Measurements from ENCODE around the gene ZDHHC12. TPM values are rescaled to one million over a fixed set of nuclear protein-coding genes. Genes with fewer than 3 reads are reported as not detected.

ZDHHC12 gene
- polyA plus RNA-seq, 1 donor = 35.8 TPM

DNA sequence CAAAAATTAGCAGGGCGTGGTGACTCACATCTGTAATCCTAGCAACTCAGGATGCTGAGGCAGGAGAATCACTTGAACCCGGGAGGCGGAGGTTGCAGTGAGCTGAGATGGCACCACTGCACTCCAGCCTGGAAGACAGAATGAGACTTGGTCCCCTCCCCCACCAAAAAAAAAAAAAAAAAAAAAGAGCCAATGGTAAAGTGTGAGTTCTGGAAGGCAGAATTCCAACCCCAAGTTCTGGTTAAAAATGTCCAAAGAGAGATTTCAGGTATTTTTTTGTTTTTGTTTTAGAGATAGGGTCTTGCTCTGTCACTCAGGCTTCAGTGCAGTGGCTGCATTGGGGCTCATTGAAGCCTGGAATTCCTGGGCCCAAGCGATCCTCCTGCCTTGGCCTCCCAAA lies 36.5 kb downstream of the ZDHHC12 start:
- Histone ChIP-seq H3K27ac (ENCODE audit: low read length) (no peak overlapping the region), H3K9me3 (ENCODE audit: control insufficient read depth, low read depth, low read length) (no peaks in the 10 kb centered on the region), H3K27me3 (ENCODE audit: control insufficient read depth, insufficient read depth, low read length) (no peaks in the 10 kb centered on the region), H3K4me3 (ENCODE audit: low read length) (no peak overlapping the region), H3K4me1 (ENCODE audit: control insufficient read depth, insufficient read depth, low read length) (peaks cover 41% of the 10 kb centered on the region), H3K36me3 (ENCODE audit: control insufficient read depth, insufficient read depth, low read length) (peaks cover 12% of the 10 kb centered on the region)
- WGBS (ENCODE audit: insufficient coverage, low lambda C conversion rate) = no CpG with 5 or more reads among the region's 4 CpGs
- DNase-seq = no peak

DNA sequence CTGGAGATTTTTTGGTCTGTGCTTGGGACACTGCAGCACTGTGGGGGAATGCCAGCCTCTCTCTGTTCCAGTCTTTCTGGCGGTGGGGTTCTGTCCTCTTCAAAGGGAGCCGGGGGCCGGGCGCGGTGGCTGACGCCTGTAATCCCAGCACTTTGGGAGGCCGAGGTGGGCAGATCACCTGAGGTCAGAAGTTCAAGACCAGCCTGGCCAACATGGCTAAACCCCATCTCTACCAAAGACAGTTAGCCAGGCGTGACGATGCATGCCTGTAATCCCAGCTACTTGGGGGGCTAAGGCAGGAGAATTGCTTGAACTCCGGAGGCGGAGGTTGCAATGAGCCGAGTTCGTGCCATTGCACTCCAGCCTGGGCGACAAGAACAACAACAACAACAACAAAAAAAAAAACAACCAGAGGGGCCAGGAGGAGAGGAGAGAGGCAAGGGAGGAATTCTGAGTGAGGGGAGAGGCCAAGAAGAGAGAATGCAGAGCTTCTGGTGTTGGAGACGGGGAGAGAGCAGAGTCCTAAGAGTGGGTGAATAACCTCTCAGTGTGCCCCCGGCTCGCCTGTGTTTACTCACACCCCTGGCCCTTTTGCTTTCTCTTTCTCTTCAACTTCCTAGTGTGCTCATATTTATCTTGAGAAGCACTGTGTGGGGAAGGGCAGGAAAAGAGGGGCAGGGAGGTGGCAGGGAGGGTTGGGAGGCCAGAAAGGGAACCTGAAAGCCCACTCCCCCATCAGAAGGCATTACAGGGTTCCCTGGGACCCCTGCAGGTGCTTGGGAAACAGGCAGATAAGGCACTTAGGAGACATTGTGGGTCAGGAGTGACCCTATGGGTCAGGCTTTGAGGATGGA lies 38.1 kb downstream of the ZDHHC12 start:
- H3K9me3 ChIP-seq (ENCODE audit: control insufficient read depth, low read depth, low read length) = no peaks in the 10 kb centered on the region
- no CpG with 5 or more reads among the region's 17 CpGs for WGBS (ENCODE audit: insufficient coverage, low lambda C conversion rate)
- H3K27me3 ChIP-seq (ENCODE audit: control insufficient read depth, insufficient read depth, low read length) = no peaks in the 10 kb centered on the region
- H3K36me3 ChIP-seq (ENCODE audit: control insufficient read depth, insufficient read depth, low read length) = no peaks in the 10 kb centered on the region
- H3K4me3 ChIP-seq (ENCODE audit: low read length) = peak overlapping the region; percentile 17
- peaks cover 41% of the 10 kb centered on the region for H3K4me1 ChIP-seq (ENCODE audit: control insufficient read depth, insufficient read depth, low read length)
- H3K27ac ChIP-seq (ENCODE audit: low read length) = peak overlapping the region; percentile 96
- peak; percentile 85 to 92 for DNase-seq

DNA sequence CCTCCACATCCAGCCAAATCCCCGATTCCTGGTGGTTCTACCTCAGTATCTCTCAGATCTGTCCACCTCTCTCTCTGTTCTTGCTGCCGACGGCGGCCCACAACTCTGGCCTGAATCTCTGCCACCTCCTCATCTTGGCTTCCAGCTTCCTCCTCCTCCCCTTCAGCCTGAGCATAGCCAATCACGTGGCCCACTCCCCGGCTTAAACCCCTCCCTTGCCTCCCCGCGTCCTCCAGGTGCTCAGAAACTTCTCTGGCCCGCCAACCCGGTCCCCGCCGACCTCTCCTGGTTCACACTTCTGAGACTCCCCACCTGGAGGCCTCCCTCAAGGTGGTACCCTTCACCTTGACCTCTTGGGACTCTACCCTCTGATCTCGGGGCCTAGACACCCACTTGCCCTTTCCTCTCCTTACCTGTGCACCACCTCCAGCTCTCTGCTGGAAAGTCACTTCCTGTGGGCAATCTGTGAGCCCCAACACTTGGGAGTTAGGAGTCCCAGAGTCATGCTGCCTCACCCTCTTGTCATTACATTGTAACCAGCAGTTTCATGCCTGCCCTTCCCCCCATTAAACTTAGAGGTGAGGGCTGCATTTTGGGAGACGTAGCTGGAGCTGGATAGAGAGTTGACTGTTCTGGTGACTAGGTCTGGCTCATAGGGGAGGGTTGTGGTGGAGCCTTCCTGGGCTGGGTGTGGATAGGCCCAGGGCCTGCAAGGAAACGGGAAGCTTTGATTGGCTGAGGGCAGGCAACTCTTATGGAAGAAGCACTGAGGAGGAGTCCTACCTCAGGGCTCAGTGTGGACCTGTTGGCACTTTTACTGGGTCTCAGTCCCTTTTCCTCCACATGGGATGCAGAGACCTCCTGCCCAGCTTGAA lies 39.4 kb downstream of the ZDHHC12 start:
- no peaks in the 10 kb centered on the region for H3K9me3 ChIP-seq (ENCODE audit: control insufficient read depth, low read depth, low read length)
- peak overlapping the region; percentile 96 for H3K27ac ChIP-seq (ENCODE audit: low read length)
- no peaks in the 10 kb centered on the region for H3K36me3 ChIP-seq (ENCODE audit: control insufficient read depth, insufficient read depth, low read length)
- peak; percentile 83 to 94 for DNase-seq
- H3K27me3 ChIP-seq (ENCODE audit: control insufficient read depth, insufficient read depth, low read length) = no peaks in the 10 kb centered on the region
- 17% methylated on average over 1 of the region's 15 CpGs for WGBS (ENCODE audit: insufficient coverage, low lambda C conversion rate)
- peak overlapping the region; percentile 63 for H3K4me3 ChIP-seq (ENCODE audit: low read length)
- peaks cover 41% of the 10 kb centered on the region for H3K4me1 ChIP-seq (ENCODE audit: control insufficient read depth, insufficient read depth, low read length)

DNA sequence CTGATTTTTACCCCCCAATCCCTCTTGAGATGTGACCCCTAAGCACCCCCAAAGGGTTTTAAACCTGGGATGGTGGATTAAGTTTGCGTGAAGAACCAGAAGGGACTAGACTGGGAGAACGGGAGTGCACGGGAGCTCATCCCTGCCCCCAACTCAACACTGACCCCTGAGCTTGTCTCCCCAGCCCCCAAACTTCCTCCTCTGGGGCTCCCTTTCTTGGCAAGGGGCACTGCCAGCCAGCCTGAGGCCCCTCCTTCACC lies 39.9 kb downstream of the ZDHHC12 start:
- Histone ChIP-seq H3K36me3 (ENCODE audit: control insufficient read depth, insufficient read depth, low read length) (no peaks in the 10 kb centered on the region), H3K4me1 (ENCODE audit: control insufficient read depth, insufficient read depth, low read length) (peaks cover 41% of the 10 kb centered on the region), H3K27me3 (ENCODE audit: control insufficient read depth, insufficient read depth, low read length) (no peaks in the 10 kb centered on the region), H3K4me3 (ENCODE audit: low read length) (peak overlapping the region; percentile 63), H3K9me3 (ENCODE audit: control insufficient read depth, low read depth, low read length) (no peaks in the 10 kb centered on the region), H3K27ac (ENCODE audit: low read length) (peak overlapping the region; percentile 96)
- WGBS (ENCODE audit: insufficient coverage, low lambda C conversion rate) = no CpG with 5 or more reads among the region's 3 CpGs
- no peak for DNase-seq

DNA sequence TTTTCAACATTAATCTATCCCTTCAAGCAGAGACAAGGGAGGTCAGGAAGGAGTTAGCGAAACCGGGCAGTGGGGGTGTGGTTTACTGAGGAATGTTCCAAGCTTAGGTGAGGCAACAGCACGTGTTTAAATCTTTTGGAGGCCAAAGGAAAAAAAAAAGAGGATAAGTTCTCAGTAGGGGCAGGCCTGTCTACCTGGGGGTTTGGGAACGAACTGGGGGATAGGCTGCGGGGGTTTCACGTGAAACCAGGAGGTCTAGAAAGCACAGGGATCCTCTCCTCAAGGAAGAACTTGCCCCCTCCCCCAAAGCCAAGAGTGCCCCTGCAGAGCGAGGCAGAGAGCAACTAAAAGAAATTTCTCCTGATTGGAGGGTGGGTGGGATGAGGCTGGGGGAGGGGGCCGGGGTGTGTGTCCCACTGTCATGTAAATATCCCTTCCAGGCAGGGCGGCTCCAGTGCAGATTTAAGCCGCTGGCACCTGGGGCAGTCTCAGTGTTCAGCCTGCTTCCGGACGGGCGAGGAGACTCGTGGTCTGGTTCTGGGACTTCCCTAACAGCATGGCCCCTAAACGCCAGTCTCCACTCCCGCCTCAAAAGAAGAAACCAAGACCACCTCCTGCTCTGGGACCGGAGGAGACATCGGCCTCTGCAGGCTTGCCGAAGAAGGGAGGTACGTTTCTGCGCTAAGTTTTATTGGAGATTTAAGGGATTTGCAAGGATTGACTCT lies 40.4 kb downstream of the ZDHHC12 start:
- no peaks in the 10 kb centered on the region for H3K9me3 ChIP-seq (ENCODE audit: control insufficient read depth, low read depth, low read length)
- H3K27me3 ChIP-seq (ENCODE audit: control insufficient read depth, insufficient read depth, low read length) = no peaks in the 10 kb centered on the region
- peak overlapping the region; percentile 96 for H3K27ac ChIP-seq (ENCODE audit: low read length)
- no peaks in the 10 kb centered on the region for H3K36me3 ChIP-seq (ENCODE audit: control insufficient read depth, insufficient read depth, low read length)
- H3K4me3 ChIP-seq (ENCODE audit: low read length) = peak overlapping the region; percentile 63
- 20% methylated on average over 3 of the region's 21 CpGs for WGBS (ENCODE audit: insufficient coverage, low lambda C conversion rate)
- peak; percentile 61 to 81 for DNase-seq
- peaks cover 41% of the 10 kb centered on the region for H3K4me1 ChIP-seq (ENCODE audit: control insufficient read depth, insufficient read depth, low read length)

DNA sequence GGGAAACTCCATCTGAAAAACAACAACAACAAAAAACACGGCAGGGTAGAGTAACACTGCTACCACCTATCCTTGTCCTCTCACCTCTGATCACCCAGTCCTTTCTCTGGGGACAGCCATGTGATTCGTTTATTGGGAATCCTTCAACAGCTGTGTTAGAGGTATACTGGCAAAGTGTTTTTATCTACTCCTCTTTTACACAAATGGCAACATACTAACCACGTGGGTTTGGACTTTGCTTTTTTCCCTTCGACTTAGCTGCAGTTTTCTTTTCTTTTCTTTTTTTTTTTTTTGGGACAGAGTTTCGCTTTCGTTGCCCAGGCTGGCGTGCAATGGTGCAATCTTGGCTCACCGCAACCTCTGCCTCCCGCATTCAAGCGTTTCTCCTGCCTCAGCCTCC lies 46.1 kb downstream of the ZDHHC12 start:
- no peaks in the 10 kb centered on the region for H3K36me3 ChIP-seq (ENCODE audit: control insufficient read depth, insufficient read depth, low read length)
- H3K27ac ChIP-seq (ENCODE audit: low read length) = peak overlapping the region; percentile 54
- H3K9me3 ChIP-seq (ENCODE audit: control insufficient read depth, low read depth, low read length) = no peaks in the 10 kb centered on the region
- WGBS (ENCODE audit: insufficient coverage, low lambda C conversion rate) = 37% methylated on average over 4 of the region's 10 CpGs
- no peak overlapping the region for H3K4me3 ChIP-seq (ENCODE audit: low read length)
- H3K27me3 ChIP-seq (ENCODE audit: control insufficient read depth, insufficient read depth, low read length) = no peaks in the 10 kb centered on the region
- DNase-seq = peak; percentile 75 to 87
- H3K4me1 ChIP-seq (ENCODE audit: control insufficient read depth, insufficient read depth, low read length) = peaks cover 7% of the 10 kb centered on the region

DNA sequence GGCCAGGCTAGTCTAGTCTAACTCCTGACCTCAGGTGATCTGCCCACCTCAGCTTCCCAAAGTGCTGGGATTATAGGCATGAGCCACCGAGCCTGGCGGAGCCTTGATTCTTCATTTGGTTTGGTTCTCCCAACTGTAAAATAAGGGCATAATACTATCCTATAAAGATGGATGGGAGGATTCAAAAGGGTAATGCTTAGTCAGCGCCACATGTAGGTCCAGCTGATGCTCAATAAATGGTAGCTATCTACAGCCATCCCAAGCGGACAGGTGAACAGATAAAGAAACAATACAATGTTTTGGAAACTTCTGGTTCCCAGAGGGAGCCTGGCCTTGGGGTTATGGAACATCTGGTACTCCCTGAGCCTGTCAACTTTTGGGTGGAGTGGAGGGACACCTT lies 48.5 kb downstream of the ZDHHC12 start:
- DNase-seq = no peak
- Histone ChIP-seq H3K9me3 (ENCODE audit: control insufficient read depth, low read depth, low read length) (no peaks in the 10 kb centered on the region), H3K36me3 (ENCODE audit: control insufficient read depth, insufficient read depth, low read length) (no peaks in the 10 kb centered on the region), H3K4me1 (ENCODE audit: control insufficient read depth, insufficient read depth, low read length) (peaks cover 7% of the 10 kb centered on the region), H3K27me3 (ENCODE audit: control insufficient read depth, insufficient read depth, low read length) (no peaks in the 10 kb centered on the region), H3K4me3 (ENCODE audit: low read length) (no peak overlapping the region), H3K27ac (ENCODE audit: low read length) (no peak overlapping the region)
- no CpG with 5 or more reads among the region's 4 CpGs for WGBS (ENCODE audit: insufficient coverage, low lambda C conversion rate)

Other genes starting within 250 kb of the ZDHHC12 start
- gene GLE1, start 219.4 kb downstream of the ZDHHC12 start, polyA plus RNA-seq = 26.9 TPM
- 240 TPM for gene SPTAN1, start 171.5 kb downstream of the ZDHHC12 start, polyA plus RNA-seq
- 39.8 TPM for gene DYNC2I2, start 67.3 kb downstream of the ZDHHC12 start, polyA plus RNA-seq
- gene SET, start 34.9 kb downstream of the ZDHHC12 start, polyA plus RNA-seq = 339 TPM
- 5.5 TPM for gene PKN3, start 21.6 kb downstream of the ZDHHC12 start, polyA plus RNA-seq
- 36.7 TPM for gene ZER1, start 47.8 kb upstream of the ZDHHC12 start, polyA plus RNA-seq
- 31.7 TPM for gene TBC1D13, start 63.1 kb upstream of the ZDHHC12 start, polyA plus RNA-seq
- 14.4 TPM for gene ENDOG, start 94.4 kb upstream of the ZDHHC12 start, polyA plus RNA-seq
- 36.2 TPM for gene SPOUT1, start 105.7 kb upstream of the ZDHHC12 start, polyA plus RNA-seq
- gene KYAT1, start 157.8 kb upstream of the ZDHHC12 start, polyA plus RNA-seq = 6.5 TPM
- gene LRRC8A, start 158.0 kb upstream of the ZDHHC12 start, polyA plus RNA-seq = 18.5 TPM
- gene PHYHD1, start 196.9 kb upstream of the ZDHHC12 start, polyA plus RNA-seq = 19.0 TPM
- 14.8 TPM for gene DOLK, start 223.5 kb upstream of the ZDHHC12 start, polyA plus RNA-seq
- gene NUP188, start 223.6 kb upstream of the ZDHHC12 start, polyA plus RNA-seq = 35.3 TPM